ENCODE data around the gene DOLPP1. TPM values are rescaled to one million over a fixed set of nuclear protein-coding genes. Genes with fewer than 3 reads are reported as not detected.
A peak's percentile ranks its signal among the peaks of the same experiment; 100 is the strongest.

Gene DOLPP1
- total RNA-seq, 1 donor from 2014 or later, result 5.2 TPM

DNA sequence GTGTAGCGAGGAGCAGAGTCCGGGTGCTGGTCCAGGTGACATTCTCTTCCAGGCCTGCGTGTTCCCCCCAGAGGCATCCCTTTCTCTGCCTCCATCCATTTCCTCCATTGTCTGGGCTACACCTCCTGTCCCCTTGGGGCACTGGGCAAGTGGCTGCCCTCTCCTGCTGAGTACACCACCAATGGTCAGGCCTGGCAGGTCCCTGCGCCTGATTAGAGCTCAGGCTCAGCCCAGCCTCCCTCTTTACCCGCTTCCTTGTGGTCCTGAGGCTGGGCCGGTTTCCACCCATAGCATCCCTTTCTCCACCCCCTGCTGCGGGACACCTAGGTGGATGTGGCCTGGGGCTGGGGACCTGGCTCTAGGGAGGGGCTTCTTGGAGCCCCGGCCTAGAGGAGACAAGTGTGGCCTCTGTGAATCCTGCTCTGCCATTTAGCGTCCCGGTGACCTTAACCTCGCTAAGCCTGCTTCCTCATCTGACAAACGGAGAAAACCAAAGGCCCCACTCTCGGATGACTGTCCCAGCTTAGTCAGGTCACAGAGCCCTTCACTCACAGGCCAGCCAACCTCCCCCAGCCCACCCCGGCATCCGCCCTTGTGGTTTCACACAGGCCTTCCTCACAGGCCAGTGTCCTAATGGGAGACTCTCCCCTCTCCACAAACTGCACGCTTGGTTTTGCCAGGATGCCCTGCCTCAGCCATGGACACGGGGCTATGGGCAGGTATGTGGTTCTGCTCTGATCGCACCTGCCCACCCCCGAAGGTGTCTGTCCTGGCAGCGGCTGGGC, 12.9 kb downstream of the DOLPP1 start:
- peak overlapping the region; percentile 60 for H3K27ac ChIP-seq (ENCODE audit: low read depth, low read length)
- peaks cover 47 to 51% (median 49%) of the 10 kb centered on the region in 3 donors for H3K36me3 ChIP-seq (ENCODE audit: control insufficient read depth in 3 of 3, insufficient read depth in 3 of 3, low read length in 3 of 3)
- H3K9me3 ChIP-seq (ENCODE audit: control insufficient read depth in 3 of 3, low read length in 3 of 3), result no peaks in the 10 kb centered on the region
- H3K4me1 ChIP-seq (ENCODE audit: control insufficient read depth in 3 of 3, insufficient read depth in 3 of 3, low read length in 3 of 3), result peaks cover 7 to 12% (median 11%) of the 10 kb centered on the region in 3 donors
- peak overlapping the region in 1 of 3 donors; percentile 54 for H3K9ac ChIP-seq (ENCODE audit: low read depth in 1 of 3, low read length in 3 of 3)
- H3K4me3 ChIP-seq (ENCODE audit: low read length in 3 of 3), result no peak overlapping the region
- H3K27me3 ChIP-seq (ENCODE audit: control insufficient read depth in 3 of 3, insufficient read depth in 3 of 3, low read length in 3 of 3), result no peaks in the 10 kb centered on the region

DNA sequence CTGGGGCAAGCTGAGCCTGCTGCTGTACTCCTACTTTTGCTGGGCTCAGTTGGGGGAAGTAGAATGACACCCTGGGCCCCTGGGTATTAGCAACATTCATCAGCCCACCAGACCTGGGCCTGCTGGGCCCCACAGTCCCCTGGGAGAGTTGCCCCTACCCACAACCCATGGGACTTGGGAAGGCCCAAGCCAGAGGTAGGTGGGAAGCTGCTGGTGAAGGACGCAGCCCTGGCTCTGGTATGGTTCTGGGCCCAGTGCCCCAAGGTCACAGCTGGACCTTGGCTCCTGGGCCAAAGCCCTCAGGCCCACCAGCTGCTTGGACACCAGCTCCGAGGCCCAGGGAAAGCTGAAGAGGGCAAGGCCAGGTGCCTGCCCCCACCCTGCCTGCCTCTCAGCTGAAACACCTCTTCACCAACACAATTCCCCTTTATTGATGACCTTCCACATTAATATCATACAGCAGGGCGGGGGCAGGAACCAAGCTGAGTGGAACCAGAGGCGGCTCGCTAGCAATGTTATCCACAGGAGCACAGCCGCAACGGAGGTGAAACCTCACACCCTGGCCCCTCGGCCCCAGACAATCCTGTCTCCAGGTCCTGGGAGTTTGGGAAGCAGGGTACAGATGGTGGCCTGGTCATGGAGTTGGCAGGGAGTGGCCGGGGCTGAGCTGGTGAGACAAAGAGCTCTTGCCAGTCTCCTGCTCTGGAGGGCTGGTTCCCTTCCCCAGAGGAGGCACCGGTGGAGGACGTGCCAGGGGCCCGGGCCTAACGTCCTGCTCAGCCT, 13.7 kb downstream of the DOLPP1 start:
- peaks cover 42 to 45% (median 44%) of the 10 kb centered on the region in 3 donors for H3K36me3 ChIP-seq (ENCODE audit: control insufficient read depth in 3 of 3, insufficient read depth in 3 of 3, low read length in 3 of 3)
- H3K27me3 ChIP-seq (ENCODE audit: control insufficient read depth in 3 of 3, insufficient read depth in 3 of 3, low read length in 3 of 3), result no peaks in the 10 kb centered on the region
- peak overlapping the region; percentile 60 for H3K27ac ChIP-seq (ENCODE audit: low read depth, low read length)
- H3K9ac ChIP-seq (ENCODE audit: low read depth in 1 of 3, low read length in 3 of 3), result peak overlapping the region in 1 of 3 donors; percentile 54
- H3K4me3 ChIP-seq (ENCODE audit: low read length in 3 of 3), result no peak overlapping the region
- no peaks in the 10 kb centered on the region for H3K9me3 ChIP-seq (ENCODE audit: control insufficient read depth in 3 of 3, low read length in 3 of 3)
- peaks cover 7 to 12% (median 11%) of the 10 kb centered on the region in 3 donors for H3K4me1 ChIP-seq (ENCODE audit: control insufficient read depth in 3 of 3, insufficient read depth in 3 of 3, low read length in 3 of 3)

DNA sequence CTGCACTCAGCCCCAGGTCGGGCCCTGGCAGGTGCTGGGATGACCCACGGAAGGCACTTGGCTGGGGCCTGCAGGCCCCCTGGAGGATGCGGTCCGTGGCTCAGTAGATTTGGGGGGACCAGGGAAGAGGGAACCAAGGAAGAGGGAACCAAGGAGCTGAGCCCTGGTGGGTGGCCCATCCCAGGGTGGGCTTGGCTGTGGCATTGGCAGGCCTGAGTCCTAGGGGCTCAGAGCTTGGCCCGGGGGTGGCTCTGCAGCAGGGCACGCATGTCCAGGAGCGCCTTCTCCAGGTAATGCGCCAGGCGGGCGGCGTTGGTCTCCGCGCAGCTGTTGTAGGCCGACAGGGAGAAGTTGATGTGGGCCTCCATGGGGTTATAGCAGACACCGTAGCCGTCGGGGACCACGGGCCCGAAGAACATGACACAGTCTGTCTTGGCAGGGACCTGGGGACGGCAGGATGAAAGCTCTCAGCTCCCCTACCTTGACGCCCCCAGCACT, 14.3 kb downstream of the DOLPP1 start:
- peaks cover 44 to 46% (median 46%) of the 10 kb centered on the region in 3 donors for H3K36me3 ChIP-seq (ENCODE audit: control insufficient read depth in 3 of 3, insufficient read depth in 3 of 3, low read length in 3 of 3)
- peak overlapping the region; percentile 60 for H3K27ac ChIP-seq (ENCODE audit: low read depth, low read length)

DNA sequence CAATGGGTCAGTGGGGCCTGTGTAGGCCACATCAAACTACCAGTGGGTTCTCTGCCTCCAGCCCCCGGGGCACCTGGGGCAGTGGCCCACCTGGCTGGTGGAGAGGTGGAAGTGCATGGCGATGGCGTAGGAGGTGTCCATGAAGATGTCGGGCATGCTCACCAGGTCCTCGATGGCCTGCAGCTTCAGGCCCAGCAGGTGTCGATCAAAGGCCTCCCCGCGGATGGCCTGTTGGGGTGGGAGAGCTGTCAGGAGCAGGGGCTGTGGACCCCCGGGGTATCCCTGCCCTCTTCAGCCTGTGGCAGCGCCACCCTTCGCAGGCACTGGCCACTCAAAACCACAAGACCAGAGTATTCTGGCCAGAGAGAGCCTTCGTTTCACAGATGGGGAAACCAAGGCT, 15.0 kb downstream of the DOLPP1 start:
- no peaks in the 10 kb centered on the region for H3K9me3 ChIP-seq (ENCODE audit: control insufficient read depth in 3 of 3, low read length in 3 of 3)
- no peaks in the 10 kb centered on the region for H3K27me3 ChIP-seq (ENCODE audit: control insufficient read depth in 3 of 3, insufficient read depth in 3 of 3, low read length in 3 of 3)
- no peak overlapping the region for H3K27ac ChIP-seq (ENCODE audit: low read depth, low read length)
- peaks cover 7 to 12% (median 11%) of the 10 kb centered on the region in 3 donors for H3K4me1 ChIP-seq (ENCODE audit: control insufficient read depth in 3 of 3, insufficient read depth in 3 of 3, low read length in 3 of 3)
- H3K36me3 ChIP-seq (ENCODE audit: control insufficient read depth in 3 of 3, insufficient read depth in 3 of 3, low read length in 3 of 3), result peaks cover 46 to 48% (median 47%) of the 10 kb centered on the region in 3 donors
- H3K4me3 ChIP-seq (ENCODE audit: low read length in 3 of 3), result no peak overlapping the region
- no peak overlapping the region for H3K9ac ChIP-seq (ENCODE audit: low read depth in 1 of 3, low read length in 3 of 3)

More for the DNA sequence above, 14.3 kb downstream of the DOLPP1 start:
- Histone ChIP-seq H3K9ac (ENCODE audit: low read depth in 1 of 3, low read length in 3 of 3) (peak overlapping the region in 1 of 3 donors; percentile 54), H3K27me3 (ENCODE audit: control insufficient read depth in 3 of 3, insufficient read depth in 3 of 3, low read length in 3 of 3) (no peaks in the 10 kb centered on the region), H3K4me1 (ENCODE audit: control insufficient read depth in 3 of 3, insufficient read depth in 3 of 3, low read length in 3 of 3) (peaks cover 7 to 12% (median 11%) of the 10 kb centered on the region in 3 donors), H3K4me3 (ENCODE audit: low read length in 3 of 3) (no peak overlapping the region), H3K9me3 (ENCODE audit: control insufficient read depth in 3 of 3, low read length in 3 of 3) (no peaks in the 10 kb centered on the region)

DNA sequence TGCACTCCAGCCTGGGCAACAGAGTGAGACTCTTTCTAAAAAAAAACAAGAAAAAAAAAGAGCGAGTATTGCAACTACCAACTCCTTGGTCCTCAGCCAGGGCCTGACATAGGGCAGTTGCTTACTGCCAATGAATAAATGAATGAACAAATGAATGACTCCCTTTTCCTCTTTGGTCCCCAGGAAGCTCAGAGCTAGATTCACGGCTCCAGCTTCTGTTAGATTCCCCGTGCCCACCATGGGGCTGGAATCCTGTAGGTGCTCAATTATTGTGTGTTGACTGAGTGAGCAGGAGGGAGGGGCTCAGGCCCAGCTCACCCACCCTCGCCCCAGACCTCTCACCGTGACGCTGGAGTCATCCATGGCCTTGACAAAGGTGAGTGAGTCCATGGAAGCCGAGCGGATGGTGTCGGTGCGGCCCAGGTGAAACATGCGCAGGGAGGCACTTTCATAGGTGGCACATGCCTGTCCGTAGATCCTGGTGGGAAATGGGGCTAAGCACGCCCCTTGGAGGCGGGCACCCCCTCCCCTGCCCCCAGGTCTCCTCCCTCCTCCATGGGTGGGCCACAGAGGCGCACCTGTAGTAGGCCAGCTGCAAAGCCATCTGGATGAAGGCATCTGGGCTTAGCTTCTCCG, 16.9 kb downstream of the DOLPP1 start:
- H3K4me1 ChIP-seq (ENCODE audit: control insufficient read depth in 3 of 3, insufficient read depth in 3 of 3, low read length in 3 of 3), result peaks cover 11 to 17% (median 16%) of the 10 kb centered on the region in 3 donors
- no peak overlapping the region for H3K9ac ChIP-seq (ENCODE audit: low read depth in 1 of 3, low read length in 3 of 3)
- no peak overlapping the region for H3K4me3 ChIP-seq (ENCODE audit: low read length in 3 of 3)
- H3K27me3 ChIP-seq (ENCODE audit: control insufficient read depth in 3 of 3, insufficient read depth in 3 of 3, low read length in 3 of 3), result no peaks in the 10 kb centered on the region
- peaks cover 50 to 60% (median 54%) of the 10 kb centered on the region in 3 donors for H3K36me3 ChIP-seq (ENCODE audit: control insufficient read depth in 3 of 3, insufficient read depth in 3 of 3, low read length in 3 of 3)
- no peak overlapping the region for H3K27ac ChIP-seq (ENCODE audit: low read depth, low read length)
- no peaks in the 10 kb centered on the region for H3K9me3 ChIP-seq (ENCODE audit: control insufficient read depth in 3 of 3, low read length in 3 of 3)

DNA sequence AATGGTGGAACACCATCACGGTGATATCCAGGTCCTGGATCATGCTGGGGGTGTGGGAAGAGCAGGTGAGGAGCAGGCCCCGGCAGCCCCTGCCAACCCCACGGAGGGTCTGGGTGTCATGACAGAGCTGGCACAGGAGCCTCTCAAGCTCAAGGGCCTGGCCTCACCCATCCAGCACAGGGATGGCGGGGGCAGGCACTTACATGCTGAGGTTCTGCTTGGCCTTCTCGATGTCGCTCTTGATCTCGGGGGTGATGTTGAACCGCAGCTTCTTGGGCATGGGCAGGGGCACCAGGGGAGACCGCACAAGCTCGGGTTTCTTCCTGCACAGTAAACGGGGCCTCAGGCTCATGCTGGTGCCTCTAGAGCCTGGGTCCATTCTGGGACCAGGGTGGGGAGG, 17.4 kb downstream of the DOLPP1 start:
- Histone ChIP-seq H3K4me3 (ENCODE audit: low read length in 3 of 3) (no peak overlapping the region), H3K27ac (ENCODE audit: low read depth, low read length) (no peak overlapping the region), H3K9ac (ENCODE audit: low read depth in 1 of 3, low read length in 3 of 3) (no peak overlapping the region), H3K36me3 (ENCODE audit: control insufficient read depth in 3 of 3, insufficient read depth in 3 of 3, low read length in 3 of 3) (peaks cover 50 to 60% (median 54%) of the 10 kb centered on the region in 3 donors), H3K4me1 (ENCODE audit: control insufficient read depth in 3 of 3, insufficient read depth in 3 of 3, low read length in 3 of 3) (peaks cover 16 to 22% (median 22%) of the 10 kb centered on the region in 3 donors), H3K27me3 (ENCODE audit: control insufficient read depth in 3 of 3, insufficient read depth in 3 of 3, low read length in 3 of 3) (no peaks in the 10 kb centered on the region), H3K9me3 (ENCODE audit: control insufficient read depth in 3 of 3, low read length in 3 of 3) (no peaks in the 10 kb centered on the region)

DNA sequence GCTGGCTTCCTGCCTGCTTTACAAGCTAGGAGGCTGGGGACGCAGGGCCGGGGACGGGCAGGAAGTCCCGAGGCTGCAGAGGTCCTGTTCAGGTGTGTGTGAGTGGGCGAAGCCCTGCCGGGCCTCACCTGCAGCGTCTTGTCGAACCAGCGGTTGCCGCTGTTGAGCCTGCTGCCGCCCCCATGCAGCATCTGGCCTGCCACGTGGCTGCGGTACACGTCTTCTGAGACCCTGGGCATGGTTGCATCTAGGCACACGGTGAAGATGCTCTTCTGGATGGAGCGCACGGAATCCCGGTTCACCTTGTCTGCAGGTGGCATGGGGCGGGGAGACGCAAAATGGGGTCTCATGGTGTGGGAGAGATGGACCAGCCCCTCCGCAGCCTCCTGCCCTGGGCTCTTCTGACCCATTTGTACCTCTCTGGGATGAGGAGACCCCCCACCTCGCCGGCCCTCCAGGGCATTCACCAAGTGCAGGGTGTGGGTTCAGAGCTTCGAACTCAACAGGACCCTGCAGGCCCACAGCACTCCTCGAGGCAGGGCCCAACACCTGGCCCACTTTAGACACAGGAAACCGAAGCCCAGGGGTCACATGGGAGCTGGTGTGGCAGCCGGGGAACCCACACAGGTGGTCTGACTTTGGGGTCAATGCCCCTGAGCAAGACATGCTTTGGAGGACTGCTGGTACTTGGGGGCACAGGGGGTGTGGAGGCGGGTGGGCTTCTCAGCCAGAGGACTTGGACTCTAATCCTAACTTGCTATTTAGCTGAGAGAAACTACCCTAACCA, 19.7 kb downstream of the DOLPP1 start:
- H3K27me3 ChIP-seq (ENCODE audit: control insufficient read depth in 3 of 3, insufficient read depth in 3 of 3, low read length in 3 of 3), result no peaks in the 10 kb centered on the region
- no peak overlapping the region for H3K9ac ChIP-seq (ENCODE audit: low read depth in 1 of 3, low read length in 3 of 3)
- H3K4me1 ChIP-seq (ENCODE audit: control insufficient read depth in 3 of 3, insufficient read depth in 3 of 3, low read length in 3 of 3), result peaks cover 17 to 24% (median 23%) of the 10 kb centered on the region in 3 donors
- H3K36me3 ChIP-seq (ENCODE audit: control insufficient read depth in 3 of 3, insufficient read depth in 3 of 3, low read length in 3 of 3), result peaks cover 42 to 54% (median 43%) of the 10 kb centered on the region in 3 donors
- H3K9me3 ChIP-seq (ENCODE audit: control insufficient read depth in 3 of 3, low read length in 3 of 3), result no peaks in the 10 kb centered on the region
- no peak overlapping the region for H3K4me3 ChIP-seq (ENCODE audit: low read length in 3 of 3)
- no peak overlapping the region for H3K27ac ChIP-seq (ENCODE audit: low read depth, low read length)

DNA sequence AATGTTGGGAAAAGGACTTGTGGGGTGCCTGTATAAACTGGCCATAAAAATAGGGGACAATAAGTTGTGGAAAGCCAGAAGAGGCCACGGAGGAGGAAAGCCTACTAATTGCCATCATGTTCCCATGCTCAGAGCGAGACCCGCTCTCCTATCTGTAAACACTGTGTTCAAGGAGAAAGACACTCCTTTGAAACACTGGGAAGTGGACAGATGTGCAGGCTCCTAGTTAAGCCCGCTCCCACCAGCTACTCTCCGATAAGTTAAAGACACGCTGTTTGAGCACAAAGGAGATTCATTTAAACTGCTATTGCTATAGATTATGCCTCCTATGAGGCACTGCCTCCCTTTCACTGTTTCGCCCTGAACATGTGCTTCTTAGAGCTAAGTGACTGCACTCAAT, 20.4 kb downstream of the DOLPP1 start:
- Histone ChIP-seq H3K27me3 (ENCODE audit: control insufficient read depth in 3 of 3, insufficient read depth in 3 of 3, low read length in 3 of 3) (no peaks in the 10 kb centered on the region), H3K27ac (ENCODE audit: low read depth, low read length) (no peak overlapping the region), H3K36me3 (ENCODE audit: control insufficient read depth in 3 of 3, insufficient read depth in 3 of 3, low read length in 3 of 3) (peaks cover 39 to 52% (median 41%) of the 10 kb centered on the region in 3 donors), H3K9ac (ENCODE audit: low read depth in 1 of 3, low read length in 3 of 3) (no peak overlapping the region), H3K9me3 (ENCODE audit: control insufficient read depth in 3 of 3, low read length in 3 of 3) (no peaks in the 10 kb centered on the region), H3K4me1 (ENCODE audit: control insufficient read depth in 3 of 3, insufficient read depth in 3 of 3, low read length in 3 of 3) (peaks cover 17 to 31% (median 25%) of the 10 kb centered on the region in 3 donors), H3K4me3 (ENCODE audit: low read length in 3 of 3) (no peak overlapping the region)

DNA sequence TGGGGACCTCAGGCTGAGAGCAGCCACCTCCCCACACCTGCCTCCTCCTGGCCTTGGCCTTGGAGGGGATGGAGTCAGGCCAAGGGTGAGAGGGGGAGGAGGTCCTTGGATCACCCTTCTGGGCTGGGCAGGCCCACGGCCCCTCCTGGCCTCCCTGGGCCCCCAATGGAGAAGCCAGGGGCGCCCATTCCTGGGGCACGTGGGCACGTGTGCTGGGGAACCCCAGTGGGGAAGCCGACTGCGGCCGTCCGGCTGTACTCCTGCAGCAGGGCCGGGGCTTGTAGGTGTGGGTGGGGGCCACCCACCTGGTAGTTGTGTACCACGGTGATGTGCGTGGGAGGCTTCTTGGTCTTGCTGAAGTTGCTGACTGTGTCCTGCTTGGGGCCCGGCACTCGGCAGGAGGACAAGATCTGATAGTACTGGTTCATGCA, 21.2 kb downstream of the DOLPP1 start:
- Histone ChIP-seq H3K9ac (ENCODE audit: low read depth in 1 of 3, low read length in 3 of 3) (peak overlapping the region; percentile 43 to 71 (median 62)), H3K36me3 (ENCODE audit: control insufficient read depth in 3 of 3, insufficient read depth in 3 of 3, low read length in 3 of 3) (peaks cover 34 to 49% (median 39%) of the 10 kb centered on the region in 3 donors), H3K4me3 (ENCODE audit: low read length in 3 of 3) (no peak overlapping the region), H3K27ac (ENCODE audit: low read depth, low read length) (peak overlapping the region; percentile 92), H3K9me3 (ENCODE audit: control insufficient read depth in 3 of 3, low read length in 3 of 3) (no peaks in the 10 kb centered on the region), H3K4me1 (ENCODE audit: control insufficient read depth in 3 of 3, insufficient read depth in 3 of 3, low read length in 3 of 3) (peaks cover 20 to 36% (median 30%) of the 10 kb centered on the region in 3 donors), H3K27me3 (ENCODE audit: control insufficient read depth in 3 of 3, insufficient read depth in 3 of 3, low read length in 3 of 3) (no peaks in the 10 kb centered on the region)

All from skeletal muscle tissue (tissue), 4 donors.